SJSA1 (cell line): ENCODE measurements around the gene ZNHIT3. TPM values are rescaled to one million over a fixed set of nuclear protein-coding genes. Genes with fewer than 3 reads are reported as not detected.

ENCODE experiments used
- DNase-seq, 2 experiments: peaks; one replicate each; pipeline ENCODE4 v3.0.0-alpha.2; 2015 to 2020; ENCODE audit warnings: low spot score in 2 of 2, low read depth in 1 of 2
- H3K27ac ChIP-seq: fragments of 250-450 bp; sonication (Bioruptor Pico); 2 replicates; pipeline ENCODE4 v1.5.1; 2020; ENCODE audit warnings: mild to moderate bottlenecking, moderate library complexity
- H3K27me3 ChIP-seq: fragments of 250-450 bp; sonication (Bioruptor Pico); replicated peaks from 2 replicates; pipeline ENCODE4 v1.5.1; 2020; ENCODE audit warnings: mild to moderate bottlenecking, moderate library complexity
- H3K36me3 ChIP-seq: fragments of 250-450 bp; sonication (Bioruptor Pico); 2 replicates; pipeline ENCODE4 v1.5.1; 2020; ENCODE audit warnings: mild to moderate bottlenecking
- H3K4me1 ChIP-seq: fragments of 250-450 bp; sonication (Bioruptor Pico); replicated peaks from 2 replicates; pipeline ENCODE4 v1.6.1; 2021; ENCODE audit warnings: mild to moderate bottlenecking
- H3K4me3 ChIP-seq: fragments of 250-450 bp; sonication (Bioruptor Pico); 2 replicates; pipeline ENCODE4 v1.5.1; 2020; ENCODE audit warnings: mild to moderate bottlenecking
- H3K9me3 ChIP-seq: fragments of 250-450 bp; sonication (Bioruptor Pico); replicated peaks from 2 replicates; pipeline ENCODE4 v1.5.1; 2020; ENCODE audit warnings: mild to moderate bottlenecking
- total RNA-seq: library from RNA; depleted of rRNA; stranded (reverse); fragments of >200 nt; shearing (Covaris generic); gene quantifications from 2 replicates; pipeline ENCODE4 v1.2.3, GENCODE V29; 2014

ZNHIT3 gene
- total RNA-seq, 1 experiment from 2014 or later: 41.7 TPM

DNA sequence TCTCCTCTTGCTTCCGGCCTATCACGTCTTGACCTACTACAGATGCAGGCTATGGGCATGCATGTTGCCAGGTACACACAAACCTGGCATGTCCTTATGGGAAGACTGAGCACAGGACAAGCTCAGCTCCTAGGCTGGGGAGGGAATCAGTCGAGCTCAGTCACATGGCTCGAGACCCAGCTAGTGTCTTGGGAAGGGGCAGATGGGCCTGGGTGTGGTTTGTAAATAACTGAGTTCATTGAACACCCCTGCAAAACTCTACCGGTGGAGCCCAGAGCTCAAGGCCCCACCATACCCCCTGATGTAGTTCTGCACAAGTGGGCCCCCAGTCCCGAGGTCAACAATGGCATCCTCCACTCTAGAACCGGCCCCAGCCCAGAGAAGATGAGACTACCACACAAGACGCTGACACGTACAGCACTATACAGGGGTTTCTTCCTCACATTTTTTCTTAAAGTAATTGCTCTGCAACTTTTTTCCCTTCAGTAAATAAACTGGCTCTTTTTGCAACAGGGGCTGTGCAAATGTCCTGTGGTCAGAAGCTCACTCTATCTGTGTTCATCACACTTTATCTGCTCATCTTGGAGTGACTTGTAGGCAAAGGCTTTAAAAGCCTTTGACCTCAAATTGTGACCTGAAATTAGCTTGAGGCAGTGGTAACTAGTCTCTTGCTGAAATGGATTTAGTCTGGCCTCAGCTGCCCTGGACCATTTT is 22.9 kb downstream of the ZNHIT3 start:
- Histone ChIP-seq H3K9me3 (no peaks in the 10 kb centered on the region), H3K4me3 (no peak overlapping the region), H3K36me3 (peaks cover 79% of the 10 kb centered on the region), H3K4me1 (no peaks in the 10 kb centered on the region), H3K27ac (no peak overlapping the region), H3K27me3 (no peaks in the 10 kb centered on the region)
- no peak for DNase-seq

DNA sequence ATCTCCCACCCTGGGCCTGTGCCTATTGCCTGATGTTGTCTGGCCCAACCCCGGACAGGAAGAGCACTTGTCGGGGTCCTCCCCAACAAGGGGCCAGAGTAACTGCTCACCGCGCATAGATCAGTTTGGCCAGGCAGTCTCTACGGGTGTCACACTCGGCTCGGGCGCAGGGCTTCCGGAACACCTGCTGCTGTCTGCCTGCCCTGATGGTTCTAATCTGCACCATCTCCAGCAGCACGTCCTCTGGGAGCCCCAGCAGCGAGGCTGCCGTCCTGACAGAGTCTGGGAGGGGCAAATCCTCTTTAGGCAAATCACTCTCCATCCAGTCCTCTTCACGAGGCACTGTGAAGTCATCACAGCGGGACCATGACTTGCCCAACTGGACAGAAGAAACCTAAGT is 24.2 kb downstream of the ZNHIT3 start:
- H3K4me1 ChIP-seq: no peaks in the 10 kb centered on the region
- H3K27me3 ChIP-seq: no peaks in the 10 kb centered on the region
- no peak overlapping the region for H3K27ac ChIP-seq
- H3K9me3 ChIP-seq: no peaks in the 10 kb centered on the region
- no peak for DNase-seq
- peaks cover 80% of the 10 kb centered on the region for H3K36me3 ChIP-seq
- no peak overlapping the region for H3K4me3 ChIP-seq

- Histone ChIP-seq H3K27me3 (no peaks in the 10 kb centered on the region), H3K9me3 (no peaks in the 10 kb centered on the region), H3K36me3 (peaks cover 80% of the 10 kb centered on the region), H3K4me1 (no peaks in the 10 kb centered on the region), H3K4me3 (no peak overlapping the region), H3K27ac (no peak overlapping the region)
- DNase-seq: no peak
These were observed 24.7 kb downstream of the ZNHIT3 start for GRCh38 chr17:36511216-36511615.

DNA sequence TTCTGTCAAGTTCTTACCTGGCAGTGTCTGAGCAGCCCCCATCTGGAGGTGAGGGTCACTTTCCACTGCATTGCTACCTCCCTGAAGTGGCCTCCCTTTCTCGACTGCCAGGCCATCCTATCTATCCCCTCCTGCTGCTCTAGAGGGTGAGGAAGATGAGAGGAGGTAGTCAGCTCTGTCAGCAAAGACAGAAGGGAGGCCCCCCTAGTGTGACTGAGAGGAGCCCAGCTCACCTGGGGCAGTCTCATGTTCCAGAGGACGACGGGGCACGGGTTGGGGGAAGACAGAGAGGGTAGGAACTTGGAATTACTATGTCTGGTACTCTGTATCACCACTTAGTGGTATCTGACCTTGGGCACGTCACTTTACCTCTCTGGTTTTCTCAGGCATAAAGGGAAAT is 26.2 kb downstream of the ZNHIT3 start:
- Histone ChIP-seq H3K9me3 (no peaks in the 10 kb centered on the region), H3K27ac (no peak overlapping the region), H3K4me3 (no peak overlapping the region), H3K4me1 (no peaks in the 10 kb centered on the region), H3K27me3 (no peaks in the 10 kb centered on the region), H3K36me3 (peaks cover 80% of the 10 kb centered on the region)
- DNase-seq: no peak

- no peak overlapping the region for H3K27ac ChIP-seq
- no peaks in the 10 kb centered on the region for H3K27me3 ChIP-seq
- no peaks in the 10 kb centered on the region for H3K4me1 ChIP-seq
- no peak overlapping the region for H3K4me3 ChIP-seq
- H3K9me3 ChIP-seq: no peaks in the 10 kb centered on the region
- H3K36me3 ChIP-seq: peaks cover 69% of the 10 kb centered on the region
- no peak for DNase-seq
These were observed 28.4 kb downstream of the ZNHIT3 start for GRCh38 chr17:36514856-36515255.

DNA sequence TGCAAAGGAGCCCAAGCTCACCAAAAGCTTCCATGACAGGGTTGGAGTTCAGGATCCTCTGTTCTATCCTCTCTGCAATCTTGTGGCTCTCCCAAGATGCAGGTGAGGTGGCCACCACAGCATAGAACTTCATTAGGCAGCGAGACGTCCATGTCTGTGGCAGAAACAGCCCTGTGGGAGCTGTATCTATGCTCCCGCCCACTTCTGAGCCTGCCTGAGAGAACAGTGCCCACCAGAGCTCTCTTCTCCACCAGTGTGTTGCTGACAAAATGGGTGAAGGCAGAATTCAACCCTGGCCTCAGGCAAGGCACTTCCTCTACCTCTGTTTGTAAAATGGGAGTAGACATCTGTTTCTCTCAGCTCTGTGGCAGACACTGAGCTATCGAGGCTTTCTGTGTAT is 29.4 kb downstream of the ZNHIT3 start:
- Histone ChIP-seq H3K27me3 (no peaks in the 10 kb centered on the region), H3K4me1 (no peaks in the 10 kb centered on the region), H3K36me3 (peaks cover 70% of the 10 kb centered on the region), H3K27ac (no peak overlapping the region), H3K9me3 (no peaks in the 10 kb centered on the region), H3K4me3 (no peak overlapping the region)
- no peak for DNase-seq

GRCh38 chr17:36523113-36523512 is 36.6 kb downstream of the ZNHIT3 start:
- DNase-seq: no peak
- H3K27me3 ChIP-seq: no peaks in the 10 kb centered on the region
- H3K27ac ChIP-seq: no peak overlapping the region
- peaks cover 68% of the 10 kb centered on the region for H3K36me3 ChIP-seq
- no peak overlapping the region for H3K4me3 ChIP-seq
- no peaks in the 10 kb centered on the region for H3K9me3 ChIP-seq
- no peaks in the 10 kb centered on the region for H3K4me1 ChIP-seq

DNA sequence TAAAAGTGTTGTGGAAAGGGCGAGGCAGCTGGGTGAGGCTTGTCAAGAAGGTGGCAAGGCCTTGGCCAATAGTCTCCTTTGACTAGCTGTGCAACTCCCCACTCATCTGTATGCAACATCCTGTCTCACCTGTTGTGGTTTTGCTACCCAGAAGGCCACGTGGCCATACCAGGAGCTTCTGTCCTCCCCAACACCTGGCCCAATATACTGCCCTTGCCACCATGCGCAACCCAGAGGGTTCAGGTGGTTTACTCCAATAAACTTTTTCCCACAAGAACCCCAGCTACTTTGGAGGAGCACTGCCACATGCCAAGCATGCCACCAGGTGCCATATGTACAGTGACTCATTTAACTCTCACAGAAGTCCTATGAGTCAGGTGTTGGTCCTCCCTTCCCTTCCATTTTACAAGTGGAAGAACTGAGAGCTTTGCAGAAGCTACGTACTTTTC is 38.0 kb downstream of the ZNHIT3 start:
- peaks cover 10% of the 10 kb centered on the region for H3K4me1 ChIP-seq
- no peaks in the 10 kb centered on the region for H3K27me3 ChIP-seq
- no peaks in the 10 kb centered on the region for H3K9me3 ChIP-seq
- no peak overlapping the region for H3K27ac ChIP-seq
- H3K36me3 ChIP-seq: peaks cover 79% of the 10 kb centered on the region
- H3K4me3 ChIP-seq: no peak overlapping the region
- no peak for DNase-seq

- H3K4me1 ChIP-seq: peaks cover 11% of the 10 kb centered on the region
- H3K27ac ChIP-seq: no peak overlapping the region
- H3K36me3 ChIP-seq: peaks cover 78% of the 10 kb centered on the region
- no peak for DNase-seq
- no peaks in the 10 kb centered on the region for H3K9me3 ChIP-seq
- no peak overlapping the region for H3K4me3 ChIP-seq
- H3K27me3 ChIP-seq: no peaks in the 10 kb centered on the region
These were observed 38.6 kb downstream of the ZNHIT3 start for GRCh38 chr17:36525113-36525512.

DNA sequence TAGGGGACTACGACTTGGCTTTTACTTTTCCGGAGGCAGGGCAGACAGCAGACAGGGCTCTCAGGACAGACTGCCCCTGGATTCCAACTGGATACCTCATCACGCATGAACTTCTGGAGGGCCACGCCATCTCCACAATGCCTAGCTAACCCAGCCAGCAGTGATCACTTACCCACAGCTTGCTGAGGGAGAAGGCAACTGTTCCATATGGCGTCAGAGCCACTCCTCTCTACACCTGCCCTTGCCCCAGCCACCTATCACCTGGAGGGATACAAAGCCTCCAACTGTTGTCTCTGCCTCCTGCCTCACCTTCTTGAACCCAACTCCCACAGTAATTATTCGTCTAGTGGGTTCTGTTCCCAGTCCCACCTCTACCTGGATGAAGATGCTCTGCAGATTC is 39.4 kb downstream of the ZNHIT3 start:
- Histone ChIP-seq H3K27ac (no peak overlapping the region), H3K4me3 (no peak overlapping the region), H3K4me1 (peaks cover 11% of the 10 kb centered on the region), H3K27me3 (no peaks in the 10 kb centered on the region), H3K9me3 (no peaks in the 10 kb centered on the region), H3K36me3 (peaks cover 74% of the 10 kb centered on the region)
- DNase-seq: no peak

- Histone ChIP-seq H3K4me1 (peaks cover 11% of the 10 kb centered on the region), H3K9me3 (no peaks in the 10 kb centered on the region), H3K27ac (no peak overlapping the region), H3K36me3 (peaks cover 80% of the 10 kb centered on the region), H3K27me3 (no peaks in the 10 kb centered on the region), H3K4me3 (no peak overlapping the region)
- DNase-seq: no peak
These were observed 41.3 kb downstream of the ZNHIT3 start for GRCh38 chr17:36527621-36528250.

DNA sequence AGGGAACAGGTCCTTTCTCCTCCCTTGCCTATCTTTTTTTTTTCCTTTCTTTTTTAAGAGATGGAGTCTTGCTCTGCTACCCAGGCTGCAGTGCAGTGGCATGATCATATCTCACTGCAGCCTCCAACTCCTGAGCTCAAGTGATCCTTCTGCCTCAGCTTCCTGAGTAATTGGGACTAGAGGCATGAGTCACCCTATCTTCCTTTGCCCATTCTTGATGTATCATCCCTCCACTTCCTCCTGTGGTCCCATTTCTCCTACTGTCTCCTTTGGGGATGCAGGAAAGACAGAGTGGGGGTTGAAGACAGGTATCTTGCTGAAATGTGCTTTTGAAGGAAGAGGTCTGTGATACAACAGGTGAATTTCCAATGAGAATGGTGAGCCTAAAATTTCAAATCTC is 42.6 kb downstream of the ZNHIT3 start:
- Histone ChIP-seq H3K27ac (no peak overlapping the region), H3K9me3 (no peaks in the 10 kb centered on the region), H3K36me3 (peaks cover 85% of the 10 kb centered on the region), H3K4me1 (peaks cover 15% of the 10 kb centered on the region), H3K27me3 (no peaks in the 10 kb centered on the region), H3K4me3 (no peak overlapping the region)
- peak in 1 of 2 experiments; percentile 12 for DNase-seq

DNA sequence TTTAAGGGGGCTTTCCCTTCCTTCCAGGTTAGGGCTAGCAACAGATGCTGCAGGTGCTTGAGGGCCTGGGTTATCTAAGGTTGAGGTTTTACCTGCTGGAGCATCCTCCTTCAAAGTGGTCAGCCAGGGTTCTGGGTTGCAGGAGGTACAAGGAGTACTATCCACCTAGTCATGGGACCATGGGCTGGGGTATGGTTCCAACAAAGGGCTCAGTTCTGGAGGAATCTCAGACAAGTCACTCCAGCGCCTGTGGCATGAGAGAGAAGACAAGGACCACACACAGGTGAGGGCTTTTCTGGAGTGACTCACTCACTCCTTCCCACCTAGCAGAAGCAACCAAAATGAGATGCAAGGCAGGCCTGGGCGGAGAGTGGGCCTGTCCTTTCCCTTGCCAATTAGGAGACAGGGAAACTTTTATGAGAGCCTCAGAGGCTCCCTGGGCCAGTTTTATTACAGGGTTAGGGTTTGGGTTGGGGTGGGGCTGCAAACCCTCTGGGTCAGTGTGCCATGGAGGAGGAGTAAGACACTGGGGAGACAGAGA is 46.0 kb downstream of the ZNHIT3 start:
- Histone ChIP-seq H3K27me3 (no peaks in the 10 kb centered on the region), H3K9me3 (no peaks in the 10 kb centered on the region; the same call in 1 of the 2 replicates), H3K36me3 (peaks cover 78% of the 10 kb centered on the region), H3K4me1 (peaks cover 25% of the 10 kb centered on the region), H3K27ac (no peak overlapping the region), H3K4me3 (no peak overlapping the region)
- DNase-seq: no peak
